Activated CD4-positive, alpha-beta memory T cell treated with anti-CD3 and anti-CD28 coated beads, Interleukin-2, amount 10 ng/mL, durations not matched to agents 7 days and 5 days (primary cell): Measurements from ENCODE around the gene YRDC. TPM values are rescaled to one million over a fixed set of nuclear protein-coding genes. Genes with fewer than 3 reads are reported as not detected.

Experiments used
- CTCF ChIA-PET: fragments of 350-600 bp; sonication (Branson Sonifier 250); formaldehyde crosslinking; loops from one replicate; lab custom pipeline; 2021; ENCODE audit warnings: antibody characterized with exemption, inconsistent platforms; lab: Charles Lee
- POLR2A ChIA-PET: fragments of 350-600 bp; sonication (Branson Sonifier 250); formaldehyde crosslinking; loops from one replicate; lab custom pipeline; 2021; ENCODE audit warnings: antibody characterized with exemption; lab: Charles Lee
- DNase-seq: peaks from one replicate; pipeline ENCODE4 v3.0.0-alpha.2; 2020
- H3K27ac Mint-ChIP-seq: one replicate; pipeline ENCODE4 v1.8.0; 2021; ENCODE audit warnings: mild to moderate bottlenecking, mixed read lengths
- H3K27me3 Mint-ChIP-seq: one replicate; pipeline ENCODE4 v1.8.0; 2021; ENCODE audit warnings: mixed read lengths
- H3K36me3 Mint-ChIP-seq: one replicate; pipeline ENCODE4 v1.8.0; 2021; ENCODE audit warnings: low read depth, mixed read lengths
- H3K4me1 Mint-ChIP-seq: one replicate; pipeline ENCODE4 v1.8.0; 2021; ENCODE audit warnings: mixed read lengths
- H3K4me3 Mint-ChIP-seq: one replicate; pipeline ENCODE4 v1.8.0; 2021; ENCODE audit warnings: mild to moderate bottlenecking, mixed read lengths
- H3K9me3 Mint-ChIP-seq: one replicate; pipeline ENCODE4 v1.8.0; 2021; ENCODE audit warnings: mixed read lengths
- total RNA-seq, 2 experiments: library from RNA; stranded (reverse); gene quantifications; one replicate each; pipeline ENCODE4 v1.2.3, GENCODE V29; 2021

YRDC gene
- total RNA-seq, 2 experiments from 2014 or later = 16.4 to 16.8 TPM

- no peak overlapping the region for H3K27ac Mint-ChIP-seq
- H3K4me1 Mint-ChIP-seq = peaks cover 12% of the 10 kb centered on the region
- POLR2A ChIA-PET = no interaction called here
- no peak for DNase-seq
- CTCF ChIA-PET = no interaction called here
- peaks cover 27% of the 10 kb centered on the region for H3K36me3 Mint-ChIP-seq
- no peak overlapping the region for H3K4me3 Mint-ChIP-seq
- no peaks in the 10 kb centered on the region for H3K27me3 Mint-ChIP-seq
- H3K9me3 Mint-ChIP-seq = no peaks in the 10 kb centered on the region
Observed at GRCh38 chr1:37814252-37814651, 6.2 kb upstream of the YRDC start.

GRCh38 chr1:37813529-37814145 is 5.6 kb upstream of the YRDC start:
- H3K27ac Mint-ChIP-seq = no peak overlapping the region
- CTCF ChIA-PET = no interaction called here
- no peak overlapping the region for H3K4me3 Mint-ChIP-seq
- H3K27me3 Mint-ChIP-seq = no peaks in the 10 kb centered on the region
- DNase-seq = no peak
- peaks cover 18% of the 10 kb centered on the region for H3K4me1 Mint-ChIP-seq
- peaks cover 27% of the 10 kb centered on the region for H3K36me3 Mint-ChIP-seq
- no peaks in the 10 kb centered on the region for H3K9me3 Mint-ChIP-seq
- POLR2A ChIA-PET = no interaction called here

- peak; percentile 68 for DNase-seq
- POLR2A ChIA-PET = interaction anchor here (1.4 kb wide), 1 partner anchor 121 kb away, joined by 3 read pairs; a partner anchor contains a TSS
Observed at GRCh38 chr1:37811027-37811655, 3.1 kb upstream of the YRDC start.

GRCh38 chr1:37809942-37810341 is 1.9 kb upstream of the YRDC start:
- Mint-ChIP-seq H3K4me3 (no peak overlapping the region), H3K36me3 (peaks cover 30% of the 10 kb centered on the region), H3K27ac (no peak overlapping the region), H3K4me1 (peaks cover 40% of the 10 kb centered on the region), H3K27me3 (no peaks in the 10 kb centered on the region), H3K9me3 (no peaks in the 10 kb centered on the region)
- ChIA-PET POLR2A (interaction anchor here (0.6 to 1.1 kb wide), 2 partner anchors 13 to 49 kb away, joined by 3 read pairs; partner anchors contain the start of gene MTF1), CTCF (no interaction called here)
- no peak for DNase-seq

More at GRCh38 chr1:37811027-37811655, 3.1 kb upstream of the YRDC start:
- no peaks in the 10 kb centered on the region for H3K27me3 Mint-ChIP-seq
- CTCF ChIA-PET = interaction anchor here (0.6 kb wide), 1 partner anchor 12 kb away, joined by 3 read pairs; no protein-coding TSS in a partner anchor
- peak overlapping the region; percentile 27 for H3K27ac Mint-ChIP-seq
- peaks cover 31% of the 10 kb centered on the region for H3K4me1 Mint-ChIP-seq
- peaks cover 27% of the 10 kb centered on the region for H3K36me3 Mint-ChIP-seq
- no peak overlapping the region for H3K4me3 Mint-ChIP-seq
- H3K9me3 Mint-ChIP-seq = no peaks in the 10 kb centered on the region

- peaks cover 40% of the 10 kb centered on the region for H3K36me3 Mint-ChIP-seq
- H3K9me3 Mint-ChIP-seq = no peaks in the 10 kb centered on the region
- H3K4me3 Mint-ChIP-seq = peak overlapping the region; percentile 98
- ChIA-PET CTCF (interaction anchor here (0.7 to 3.0 kb wide), 6 partner anchors 8 to 182 kb away, joined by 3 to 28 read pairs (median 4); partner anchors contain the start of gene MTF1), POLR2A (interaction anchor here (1.1 to 3.2 kb wide), 20 partner anchors 9 to 335 kb away, joined by 3 to 43 read pairs (median 6); partner anchors contain the start of genes CDCA8, MANEAL and MTF1)
- DNase-seq = no peak
- no peaks in the 10 kb centered on the region for H3K27me3 Mint-ChIP-seq
- H3K27ac Mint-ChIP-seq = peak overlapping the region; percentile 93
- peaks cover 40% of the 10 kb centered on the region for H3K4me1 Mint-ChIP-seq
Observed at GRCh38 chr1:37808369-37809319, 636 bp upstream of the YRDC start.

- Mint-ChIP-seq H3K27me3 (no peaks in the 10 kb centered on the region), H3K9me3 (no peaks in the 10 kb centered on the region), H3K36me3 (peaks cover 48% of the 10 kb centered on the region), H3K4me3 (peak overlapping the region; percentile 86), H3K4me1 (peaks cover 40% of the 10 kb centered on the region), H3K27ac (peak overlapping the region; percentile 81)
- POLR2A ChIA-PET = interaction anchor here (0.8 to 3.2 kb wide), 20 partner anchors 10 to 334 kb away, joined by 3 to 43 read pairs (median 6); partner anchors contain the start of genes CDCA8, MANEAL, MTF1 and SF3A3
- CTCF ChIA-PET = interaction anchor here (1.1 to 3.0 kb wide), 3 partner anchors 52 to 214 kb away, joined by 4 to 28 read pairs (median 6); partner anchors contain the start of gene MTF1
- no peak for DNase-seq
Observed at GRCh38 chr1:37807220-37807554, 821 bp downstream of the YRDC start.

GRCh38 chr1:37802439-37802838 is 5.6 kb downstream of the YRDC start:
- DNase-seq = no peak
- ChIA-PET CTCF (no interaction called here), POLR2A (no interaction called here)
- no peak overlapping the region for H3K27ac Mint-ChIP-seq
- H3K27me3 Mint-ChIP-seq = no peaks in the 10 kb centered on the region
- H3K36me3 Mint-ChIP-seq = peaks cover 57% of the 10 kb centered on the region
- H3K4me1 Mint-ChIP-seq = peaks cover 19% of the 10 kb centered on the region
- H3K4me3 Mint-ChIP-seq = no peak overlapping the region
- no peaks in the 10 kb centered on the region for H3K9me3 Mint-ChIP-seq

- POLR2A ChIA-PET = interaction anchor here (0.7 to 1.0 kb wide), 2 partner anchors 10 to 58 kb away, joined by 3 read pairs; partner anchors contain the start of genes C1orf122 and YRDC
- DNase-seq = no peak
- Mint-ChIP-seq H3K27me3 (peaks cover 18% of the 10 kb centered on the region), H3K9me3 (no peaks in the 10 kb centered on the region), H3K4me3 (no peak overlapping the region), H3K27ac (no peak overlapping the region), H3K36me3 (peaks cover 23% of the 10 kb centered on the region), H3K4me1 (peaks cover 13% of the 10 kb centered on the region)
- CTCF ChIA-PET = interaction anchor here (1.6 kb wide), 1 partner anchor 11 kb away, joined by 4 read pairs; no protein-coding TSS in a partner anchor
Observed at GRCh38 chr1:37797750-37798345, 10.2 kb downstream of the YRDC start.

GRCh38 chr1:37795340-37796125 is 12.5 kb downstream of the YRDC start:
- H3K27ac Mint-ChIP-seq = no peak overlapping the region

GRCh38 chr1:37794372-37795339 is 13.4 kb downstream of the YRDC start:
- no peak overlapping the region for H3K27ac Mint-ChIP-seq

More at GRCh38 chr1:37795340-37796125, 12.5 kb downstream of the YRDC start:
- peaks cover 13% of the 10 kb centered on the region for H3K4me1 Mint-ChIP-seq
- peak overlapping the region; percentile 53 for H3K4me3 Mint-ChIP-seq
- CTCF ChIA-PET = no interaction called here
- H3K36me3 Mint-ChIP-seq = peaks cover 8% of the 10 kb centered on the region
- H3K9me3 Mint-ChIP-seq = no peaks in the 10 kb centered on the region
- DNase-seq = peak; percentile 57
- peaks cover 33% of the 10 kb centered on the region for H3K27me3 Mint-ChIP-seq
- POLR2A ChIA-PET = interaction anchor here (1.0 to 2.3 kb wide), 2 partner anchors 10 to 12 kb away, joined by 3 to 10 read pairs; partner anchors contain the start of genes C1orf122 and YRDC

More at GRCh38 chr1:37794372-37795339, 13.4 kb downstream of the YRDC start:
- ChIA-PET POLR2A (interaction anchor here (1.0 to 2.3 kb wide), 2 partner anchors 11 to 13 kb away, joined by 3 to 10 read pairs; partner anchors contain the start of genes C1orf122 and YRDC), CTCF (no interaction called here)
- Mint-ChIP-seq H3K9me3 (no peaks in the 10 kb centered on the region), H3K4me3 (peak overlapping the region; percentile 63), H3K27me3 (peaks cover 38% of the 10 kb centered on the region), H3K36me3 (peaks cover 6% of the 10 kb centered on the region), H3K4me1 (peaks cover 13% of the 10 kb centered on the region)
- DNase-seq = no peak
